Parathyroid adenoma (tissue), 2 donors: ENCODE results near the gene RPL21.

ENCODE experiments used
- H2AFZ ChIP-seq: fragments of 300-600 bp; sonication (generic); one replicate; pipeline ENCODE4 v1.7.0; 2017; ENCODE audit warnings: antibody characterized with exemption, mild to moderate bottlenecking
- H3K27ac ChIP-seq: fragments of 300-600 bp; sonication (generic); one replicate; pipeline ENCODE4 v1.7.0; 2017
- H3K27me3 ChIP-seq: fragments of 300-600 bp; sonication (generic); one replicate; pipeline ENCODE4 v1.7.0; 2017; ENCODE audit warnings: low read length; ENCODE audit not compliant: control insufficient read depth, insufficient read depth
- H3K36me3 ChIP-seq: fragments of 300-600 bp; sonication (generic); one replicate; pipeline ENCODE4 v1.7.0; 2017; ENCODE audit warnings: low read length; ENCODE audit not compliant: control insufficient read depth, insufficient read depth
- H3K4me1 ChIP-seq: fragments of 300-600 bp; sonication (generic); one replicate; pipeline ENCODE4 v1.7.0; 2017; ENCODE audit warnings: control low read depth
- H3K4me2 ChIP-seq: fragments of 300-600 bp; sonication (generic); one replicate; pipeline ENCODE4 v1.7.0; 2017; ENCODE audit warnings: low read length
- H3K4me3 ChIP-seq: fragments of 300-600 bp; sonication (generic); one replicate; pipeline ENCODE4 v1.7.0; 2017; ENCODE audit warnings: low read depth, low read length
- H3K79me2 ChIP-seq: fragments of 300-600 bp; sonication (generic); one replicate; pipeline ENCODE4 v1.7.0; 2017; ENCODE audit warnings: control low read depth
- H3K9ac ChIP-seq: fragments of 300-600 bp; sonication (generic); one replicate; pipeline ENCODE4 v1.7.0; 2017; ENCODE audit warnings: mild to moderate bottlenecking
- H3K9me3 ChIP-seq: fragments of 300-600 bp; sonication (generic); one replicate; pipeline ENCODE4 v1.7.0; 2017; ENCODE audit warnings: low read length; ENCODE audit not compliant: control insufficient read depth
- TF ChIP-seq, protein P1 (sequence below): fragments of 300-600 bp; sonication (generic); IDR thresholded peaks from one replicate; pipeline ENCODE4 v1.7.0; 2017; ENCODE audit warnings: antibody characterized with exemption, mild to moderate bottlenecking
- donor health status: primary hyperparathyroidism.

Gene RPL21

DNA sequence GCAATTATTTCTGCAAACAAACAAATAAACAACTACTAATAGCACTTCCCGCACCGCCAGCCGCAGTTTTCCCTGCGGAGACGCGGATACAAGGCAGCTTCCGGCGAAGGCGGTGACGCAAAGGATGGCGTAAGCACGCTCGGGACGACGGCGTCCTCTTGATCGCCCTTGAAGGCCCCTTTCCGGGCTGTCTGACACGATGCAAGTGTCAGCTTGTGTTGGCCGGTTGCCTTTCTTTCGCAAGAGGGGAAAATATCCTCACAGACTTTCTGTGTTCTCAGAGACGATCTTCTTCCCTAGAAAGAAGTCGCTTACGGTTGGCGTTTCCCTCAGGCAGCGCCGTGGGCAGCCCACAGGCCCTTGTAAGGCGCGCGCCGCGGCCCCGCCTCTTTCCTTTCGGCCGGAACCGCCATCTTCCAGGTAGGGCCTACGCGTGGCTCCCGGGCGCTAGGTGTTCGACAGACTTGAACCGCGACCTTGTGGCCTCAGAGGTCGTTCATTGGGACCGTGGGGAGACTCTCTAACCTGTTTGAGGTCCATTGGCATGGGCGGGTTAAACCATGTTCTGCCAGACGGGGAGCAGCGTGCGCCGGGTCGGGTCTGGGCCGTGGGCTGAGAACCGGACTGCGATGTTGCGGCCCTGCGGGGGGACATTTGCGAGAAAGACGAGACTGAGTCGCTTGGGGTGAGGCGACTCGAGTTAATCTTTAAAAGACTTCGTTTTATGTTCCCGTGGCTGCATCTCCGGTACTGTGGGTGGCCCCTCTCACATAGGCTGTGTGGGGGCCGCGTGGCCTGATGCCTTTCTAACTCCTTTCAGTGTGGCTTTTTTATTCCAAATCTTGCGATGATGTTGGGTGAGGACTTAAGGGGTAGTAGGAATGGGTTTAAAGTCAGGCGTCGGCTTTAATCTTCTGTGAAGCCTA is at the start of gene RPL21:
RPL21 (plus strand) TSS at position 393 of the 926 bp plus-strand sequence. CDS start 2,219 bp downstream, outside the sequence.
- Histone ChIP-seq H3K36me3 (no peaks in the 10 kb centered on the region), H3K4me3 (peak within 1 kb of the TSS; percentile 93), H3K9me3 (no peaks in the 10 kb centered on the region), H3K9ac (peak within 1 kb of the TSS; percentile 87), H3K4me1 (no peaks in the 10 kb centered on the region), H3K79me2 (peaks cover 12% of the 10 kb centered on the region), H2AFZ (peak within 1 kb of the TSS; percentile 89), H3K27me3 (no peaks in the 10 kb centered on the region), H3K27ac (peak within 1 kb of the TSS; percentile 99), H3K4me2 (peak within 1 kb of the TSS; percentile 88)
- TF ChIP-seq, protein P1, sequence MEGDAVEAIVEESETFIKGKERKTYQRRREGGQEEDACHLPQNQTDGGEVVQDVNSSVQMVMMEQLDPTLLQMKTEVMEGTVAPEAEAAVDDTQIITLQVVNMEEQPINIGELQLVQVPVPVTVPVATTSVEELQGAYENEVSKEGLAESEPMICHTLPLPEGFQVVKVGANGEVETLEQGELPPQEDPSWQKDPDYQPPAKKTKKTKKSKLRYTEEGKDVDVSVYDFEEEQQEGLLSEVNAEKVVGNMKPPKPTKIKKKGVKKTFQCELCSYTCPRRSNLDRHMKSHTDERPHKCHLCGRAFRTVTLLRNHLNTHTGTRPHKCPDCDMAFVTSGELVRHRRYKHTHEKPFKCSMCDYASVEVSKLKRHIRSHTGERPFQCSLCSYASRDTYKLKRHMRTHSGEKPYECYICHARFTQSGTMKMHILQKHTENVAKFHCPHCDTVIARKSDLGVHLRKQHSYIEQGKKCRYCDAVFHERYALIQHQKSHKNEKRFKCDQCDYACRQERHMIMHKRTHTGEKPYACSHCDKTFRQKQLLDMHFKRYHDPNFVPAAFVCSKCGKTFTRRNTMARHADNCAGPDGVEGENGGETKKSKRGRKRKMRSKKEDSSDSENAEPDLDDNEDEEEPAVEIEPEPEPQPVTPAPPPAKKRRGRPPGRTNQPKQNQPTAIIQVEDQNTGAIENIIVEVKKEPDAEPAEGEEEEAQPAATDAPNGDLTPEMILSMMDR: no peak

DNA sequence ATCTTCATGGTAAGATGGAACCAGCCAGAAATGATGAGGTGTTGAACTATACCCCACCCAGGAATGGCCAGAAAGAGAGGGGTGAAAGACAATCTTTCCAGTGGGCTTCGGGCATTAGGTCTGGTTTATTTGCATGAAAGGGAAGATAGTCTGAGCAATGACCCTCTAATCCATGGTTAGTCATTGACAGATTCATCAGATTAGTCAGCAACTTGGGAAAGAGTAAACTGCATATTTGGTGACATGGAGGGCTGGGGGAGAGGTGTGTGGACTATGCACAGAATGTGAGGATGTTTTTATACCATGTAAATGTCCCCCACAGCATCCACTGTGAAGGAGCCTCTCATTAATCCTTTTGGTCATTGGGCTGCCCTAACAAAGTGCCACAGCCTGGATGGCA is 49.7 kb upstream of the RPL21 start:
- H3K9ac ChIP-seq: no peak overlapping the region
- TF ChIP-seq, protein P1: no peak

DNA sequence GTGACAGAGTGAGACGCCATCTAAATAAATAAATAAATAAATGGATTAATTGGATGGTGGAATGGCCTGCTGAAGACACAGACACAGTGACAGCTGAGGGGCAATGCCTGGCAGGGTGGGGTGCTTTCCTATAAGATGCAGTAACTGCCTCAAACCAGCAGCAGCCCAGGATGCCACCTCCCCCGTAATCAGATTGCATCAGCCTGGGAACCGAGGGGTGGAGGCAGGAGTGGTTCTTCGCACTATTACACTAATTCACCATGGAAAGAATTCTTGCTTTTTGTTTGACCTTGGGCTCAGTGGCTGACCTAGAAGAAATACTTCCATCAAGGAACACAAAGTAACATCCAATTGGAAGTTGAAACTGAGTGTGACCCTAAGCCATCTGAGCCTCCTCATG is 48.2 kb upstream of the RPL21 start:
- Histone ChIP-seq H3K36me3 (no peaks in the 10 kb centered on the region), H3K9ac (no peak overlapping the region)

More for the DNA sequence above, 49.7 kb upstream of the RPL21 start:
- Histone ChIP-seq H3K4me3 (no peak overlapping the region), H3K27ac (no peak overlapping the region), H3K4me2 (no peak overlapping the region), H3K27me3 (no peaks in the 10 kb centered on the region), H2AFZ (no peak overlapping the region), H3K4me1 (no peaks in the 10 kb centered on the region), H3K79me2 (no peaks in the 10 kb centered on the region), H3K36me3 (no peaks in the 10 kb centered on the region), H3K9me3 (no peaks in the 10 kb centered on the region)

GRCh38 chr13:27203854-27204253 is 47.5 kb upstream of the RPL21 start:
- TF ChIP-seq, protein P1: no peak
- Histone ChIP-seq H3K27ac (no peak overlapping the region), H3K9ac (no peak overlapping the region), H3K4me1 (no peaks in the 10 kb centered on the region), H3K36me3 (no peaks in the 10 kb centered on the region), H3K4me2 (no peak overlapping the region), H3K9me3 (no peaks in the 10 kb centered on the region), H3K27me3 (no peaks in the 10 kb centered on the region), H2AFZ (no peak overlapping the region), H3K79me2 (no peaks in the 10 kb centered on the region), H3K4me3 (no peak overlapping the region)

More for the DNA sequence above, 48.2 kb upstream of the RPL21 start:
- Histone ChIP-seq H2AFZ (no peak overlapping the region), H3K4me2 (no peak overlapping the region), H3K4me3 (no peak overlapping the region), H3K4me1 (no peaks in the 10 kb centered on the region), H3K9me3 (no peaks in the 10 kb centered on the region), H3K79me2 (no peaks in the 10 kb centered on the region), H3K27me3 (no peaks in the 10 kb centered on the region), H3K27ac (no peak overlapping the region)
- TF ChIP-seq, protein P1: no peak
